Vagina (tissue), 2 donors: ENCODE results near the gene IL32. TPM values are rescaled to one million over a fixed set of nuclear protein-coding genes. Genes with fewer than 3 reads are reported as not detected.

ENCODE experiments used
- DNase-seq, 2 donors: peaks; one replicate each; pipeline ENCODE4 v3.0.0-alpha.2; 2017; ENCODE audit errors: extremely low spot score in 2 of 2
- H3K27ac ChIP-seq: fragments of 200-600 bp; sonication (generic); one replicate; pipeline ENCODE4 v1.5.1; 2019
- H3K27me3 ChIP-seq: fragments of 200-600 bp; sonication (generic); one replicate; pipeline ENCODE4 v1.5.1; 2019
- H3K36me3 ChIP-seq, 2 donors: fragments of 200-600 bp; sonication (generic); one replicate each; pipeline ENCODE4 v1.5.1; 2017 to 2019
- H3K4me1 ChIP-seq: fragments of 200-600 bp; sonication (generic); one replicate; pipeline ENCODE4 v1.5.1; 2019
- H3K4me3 ChIP-seq, 2 donors: fragments of 200-600 bp; sonication (generic); 1 replicate in 1 of 2; 2 replicates in 1 of 2; pipeline ENCODE4 v1.5.1; 2016 to 2019
- H3K9me3 ChIP-seq: fragments of 200-600 bp; sonication (generic); one replicate; pipeline ENCODE4 v1.5.1; 2019
- CTCF ChIP-seq, 3 experiments: fragments of 450-650 bp in 2 of 3; fragments of 200-600 bp in 1 of 3; sonication (generic) in 1 of 3; IDR thresholded peaks; one replicate each; pipeline ENCODE4 v1.5.1; 2017 to 2019; ENCODE audit warnings: antibody characterized with exemption in 3 of 3, mild to moderate bottlenecking in 2 of 3, moderate library complexity in 2 of 3
- POLR2A ChIP-seq, 2 donors: fragments of 450-650 bp; IDR thresholded peaks; one replicate each; pipeline ENCODE4 v1.6.1; 2017; ENCODE audit warnings: antibody characterized with exemption in 2 of 2, mild to moderate bottlenecking in 2 of 2, moderate library complexity in 2 of 2
- POLR2AphosphoS5 ChIP-seq, 2 donors: sonication (generic); formaldehyde crosslinking; IDR thresholded peaks; one replicate each; pipeline ENCODE4 v1.9.0; 2017; ENCODE audit warnings: antibody characterized with exemption in 2 of 2, mild to moderate bottlenecking in 2 of 2, low read depth in 1 of 2; ENCODE audit not compliant: insufficient read depth in 1 of 2
- intact Hi-C: fragments of 100-400 bp; cut with DNase I; formaldehyde crosslinking; loops from one replicate; pipeline ENCODE4 v1.15.1; 2023
- total RNA-seq: library from RNA; depleted of rRNA; stranded (reverse); fragments of >200 nt; gene quantifications from one replicate; pipeline ENCODE4 v1.2.3, GENCODE V29; 2016

Gene IL32
- total RNA-seq, 1 donor from 2014 or later: 13.0 TPM

GRCh38 chr16:3095869-3096268, 30.4 kb downstream of the IL32 start:
- Histone ChIP-seq H3K4me1 (peaks cover 5% of the 10 kb centered on the region), H3K27me3 (no peaks in the 10 kb centered on the region), H3K4me3 (no peak overlapping the region), H3K9me3 (no peaks in the 10 kb centered on the region), H3K36me3 (no peaks in the 10 kb centered on the region), H3K27ac (no peak overlapping the region)
- intact Hi-C loops: no loop called here
- DNase-seq: no peak
- no peak for TF ChIP-seq POLR2AphosphoS5 (IDR thresholded peaks at IDR 0.05; ENCODE audit: insufficient read depth in 1 of 2, low read depth in 1 of 2)
- TF ChIP-seq CTCF (IDR thresholded peaks at IDR 0.05): no peak
- no peak for TF ChIP-seq POLR2A (IDR thresholded peaks at IDR 0.05)

- no peaks in the 10 kb centered on the region for H3K27me3 ChIP-seq
- no peak overlapping the region for H3K4me3 ChIP-seq
- H3K4me1 ChIP-seq: peaks cover 5% of the 10 kb centered on the region
- DNase-seq: no peak
- intact Hi-C loops: no loop called here
- H3K36me3 ChIP-seq: no peaks in the 10 kb centered on the region
- H3K9me3 ChIP-seq: no peaks in the 10 kb centered on the region
- H3K27ac ChIP-seq: no peak overlapping the region
- TF ChIP-seq CTCF (IDR thresholded peaks at IDR 0.05) (no peak), POLR2AphosphoS5 (IDR thresholded peaks at IDR 0.05; ENCODE audit: insufficient read depth in 1 of 2, low read depth in 1 of 2) (no peak), POLR2A (IDR thresholded peaks at IDR 0.05) (no peak)
Observed at GRCh38 chr16:3096362-3096761, 30.9 kb downstream of the IL32 start.

- H3K27me3 ChIP-seq: no peaks in the 10 kb centered on the region
- no peak for TF ChIP-seq CTCF (IDR thresholded peaks at IDR 0.05)
- TF ChIP-seq POLR2A (IDR thresholded peaks at IDR 0.05): no peak
- no peak for TF ChIP-seq POLR2AphosphoS5 (IDR thresholded peaks at IDR 0.05; ENCODE audit: insufficient read depth in 1 of 2, low read depth in 1 of 2)
- no peaks in the 10 kb centered on the region for H3K36me3 ChIP-seq
- H3K27ac ChIP-seq: no peak overlapping the region
- no peaks in the 10 kb centered on the region for H3K9me3 ChIP-seq
- no peak overlapping the region for H3K4me3 ChIP-seq
- DNase-seq: no peak
- H3K4me1 ChIP-seq: peaks cover 5% of the 10 kb centered on the region
- intact Hi-C loops: no loop called here
Observed at GRCh38 chr16:3097266-3097665, 31.8 kb downstream of the IL32 start.

- Histone ChIP-seq H3K4me3 (peak within 1 kb of the TSS; percentile 2 to 15), H3K9me3 (no peaks in the 10 kb centered on the region), H3K27me3 (no peaks in the 10 kb centered on the region), H3K27ac (no peak within 1 kb of the TSS), H3K36me3 (no peaks in the 10 kb centered on the region), H3K4me1 (peaks cover 5% of the 10 kb centered on the region)
- DNase-seq: no peak
- TF ChIP-seq CTCF (IDR thresholded peaks at IDR 0.05): no peak
- no peak for TF ChIP-seq POLR2AphosphoS5 (IDR thresholded peaks at IDR 0.05; ENCODE audit: insufficient read depth in 1 of 2, low read depth in 1 of 2)
- no peak for TF ChIP-seq POLR2A (IDR thresholded peaks at IDR 0.05)
- intact Hi-C loops: no loop called here
Observed at GRCh38 chr16:3098459-3099394, 33.3 kb downstream of the IL32 start, which contains the start of gene ZSCAN10. Gene ZSCAN10, minus strand, starts transcription at chr16:3099294. Its CDS starts 6,357 bp downstream, at chr16:3092937.

GRCh38 chr16:3099395-3099731, 33.9 kb downstream of the IL32 start:
- Histone ChIP-seq H3K36me3 (no peaks in the 10 kb centered on the region), H3K4me1 (peaks cover 5% of the 10 kb centered on the region), H3K27ac (no peak overlapping the region), H3K4me3 (no peak overlapping the region), H3K27me3 (no peaks in the 10 kb centered on the region), H3K9me3 (no peaks in the 10 kb centered on the region)
- intact Hi-C loops: no loop called here
- TF ChIP-seq CTCF (IDR thresholded peaks at IDR 0.05) (no peak), POLR2AphosphoS5 (IDR thresholded peaks at IDR 0.05; ENCODE audit: insufficient read depth in 1 of 2, low read depth in 1 of 2) (no peak)
- DNase-seq: no peak
